Activated T-cell treated with anti-CD3 and anti-CD28 coated beads, Interleukin-2, amount 50 U/mL, for 4 hours (primary cell): ENCODE results near the gene BCL7B. TPM values are rescaled to one million over a fixed set of nuclear protein-coding genes. Genes with fewer than 3 reads are reported as not detected.
A peak's percentile ranks its signal among the peaks of the same experiment; 100 is the strongest.
"Not testable (repeated sequence)": the region's sequence is repeated elsewhere in the genome, so short reads cannot be mapped to it uniquely, and the experiment has no call there.

ENCODE experiments used
- ATAC-seq, 2 donors: fragments of 200-7000 bp; cut with Tn5 transposase; one replicate each; pipeline ENCODE4 v1.10.0; 2021
- DNase-seq: peaks from one replicate; pipeline ENCODE4 v3.0.0-alpha.2; 2020
- H3K27me3 Mint-ChIP-seq: one replicate; pipeline ENCODE4 v1.8.0; 2021; ENCODE audit warnings: low read depth, mixed read lengths
- H3K36me3 Mint-ChIP-seq: one replicate; pipeline ENCODE4 v1.8.0; 2022; ENCODE audit warnings: mixed read lengths; ENCODE audit not compliant: insufficient read depth
- H3K4me1 Mint-ChIP-seq: one replicate; pipeline ENCODE4 v1.8.0; 2021; ENCODE audit warnings: low read depth, mixed read lengths
- H3K4me3 Mint-ChIP-seq: one replicate; pipeline ENCODE4 v1.8.0; 2021; ENCODE audit warnings: mild to moderate bottlenecking, moderate library complexity, mixed read lengths
- H3K9me3 Mint-ChIP-seq: one replicate; pipeline ENCODE4 v1.8.0; 2021; ENCODE audit warnings: mixed read lengths
- total RNA-seq, 3 donors: library from RNA; stranded (reverse); gene quantifications; one replicate each; pipeline ENCODE4 v1.2.1, GENCODE V29; 2021

BCL7B gene
- total RNA-seq, 3 donors from 2014 or later, result 74.8 to 76.3 (median 74.9) TPM

DNA sequence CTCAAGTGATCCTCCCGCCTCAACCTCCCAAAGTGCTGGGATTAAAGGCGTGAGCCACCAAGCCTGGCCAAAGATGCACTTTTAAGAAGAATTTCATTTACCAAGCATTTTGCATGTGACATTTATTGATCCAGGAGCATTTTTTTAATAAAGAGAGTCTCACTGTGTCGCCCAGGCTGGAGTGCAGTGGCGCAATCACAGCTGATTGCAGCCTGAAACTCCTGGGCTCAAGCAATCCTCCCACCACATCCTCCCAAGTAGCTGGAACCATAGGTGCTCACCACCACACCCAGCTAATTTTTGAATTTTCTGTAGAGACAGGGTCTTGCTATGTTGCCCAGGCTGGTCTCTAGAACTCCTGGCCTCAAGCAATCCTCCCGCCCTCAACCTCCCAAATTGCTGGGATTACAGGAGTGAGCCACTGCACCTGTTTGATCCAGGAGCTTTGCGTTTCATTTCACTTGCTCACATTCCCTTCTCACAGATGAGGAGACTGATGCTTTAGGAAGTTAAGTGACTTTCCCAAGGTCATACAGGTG is 25.2 kb upstream of the BCL7B start:
- no peaks in the 10 kb centered on the region for H3K27me3 Mint-ChIP-seq
- no peak for ATAC-seq
- peaks cover 13% of the 10 kb centered on the region for H3K4me1 Mint-ChIP-seq
- DNase-seq, result no peak
- no peak overlapping the region for H3K4me3 Mint-ChIP-seq
- H3K9me3 Mint-ChIP-seq, result no peaks in the 10 kb centered on the region
- no peaks in the 10 kb centered on the region for H3K36me3 Mint-ChIP-seq

DNA sequence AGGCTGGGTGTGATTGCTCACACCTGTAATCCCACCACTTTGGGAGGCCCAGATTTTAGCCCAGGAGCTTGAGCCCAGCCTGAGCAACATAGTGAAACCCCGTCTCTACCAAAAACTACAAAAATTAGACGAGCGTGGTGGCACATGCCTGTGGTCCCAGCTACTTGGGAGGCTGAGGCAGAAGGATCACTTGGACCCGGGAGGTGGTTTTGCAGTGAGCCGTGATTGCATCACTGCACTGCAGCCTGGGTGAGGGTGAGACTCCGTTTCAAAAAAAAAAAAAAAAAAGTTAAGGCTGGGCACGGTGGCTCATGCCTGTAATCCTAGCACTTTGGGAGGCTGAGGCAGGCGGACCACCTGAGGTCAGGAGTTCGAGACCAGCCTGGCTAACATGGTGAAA is 23.5 kb upstream of the BCL7B start:
- not testable (repeated sequence) for H3K4me3 Mint-ChIP-seq, H3K9me3 Mint-ChIP-seq, ATAC-seq, H3K36me3 Mint-ChIP-seq, H3K27me3 Mint-ChIP-seq, DNase-seq
- peaks cover 24% of the 10 kb centered on the region for H3K4me1 Mint-ChIP-seq

DNA sequence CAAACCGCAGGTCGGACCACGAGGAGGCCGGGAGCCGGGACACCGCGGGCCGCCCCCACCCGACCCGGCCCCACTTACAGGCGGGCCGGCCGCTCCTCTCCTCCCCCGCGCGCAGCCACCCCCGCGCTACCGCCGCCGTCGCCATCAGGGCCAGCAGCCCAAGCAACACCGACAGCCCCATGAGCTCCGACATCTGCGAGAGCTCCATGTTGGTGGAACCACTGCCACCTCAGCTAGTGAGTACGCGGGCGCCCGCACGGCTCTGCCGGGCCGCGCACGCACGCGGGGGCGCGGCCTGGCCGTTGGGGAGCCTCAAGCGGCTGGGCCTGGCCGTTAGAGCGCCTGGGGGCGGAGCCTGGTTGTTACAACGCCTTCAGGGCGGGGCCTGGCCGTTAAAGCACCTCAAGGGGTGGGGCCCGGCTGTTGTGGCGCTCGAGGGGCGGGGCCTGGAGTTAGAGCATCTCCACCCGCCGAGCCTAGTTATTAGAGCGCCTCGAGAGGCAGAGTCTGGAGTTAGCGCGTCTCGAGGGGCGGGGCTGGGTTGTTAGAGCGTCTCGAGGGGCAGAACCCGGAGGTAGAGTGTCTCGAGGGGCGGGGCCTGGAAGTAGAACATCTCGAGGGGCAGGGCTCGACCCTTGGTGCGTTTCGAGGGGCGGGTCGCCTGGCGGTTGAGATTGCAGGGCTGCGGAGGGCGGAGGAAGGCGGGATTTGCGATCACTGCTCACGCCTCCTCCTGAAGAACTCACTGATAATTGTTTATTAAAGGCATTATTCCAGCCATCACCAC is 21.0 kb upstream of the BCL7B start, which contains the start of gene TBL2:
Gene TBL2 (minus strand): TSS at position 238 of the 787 bp plus-strand sequence. CDS start 30 bp downstream, at position 208.
- no peaks in the 10 kb centered on the region for H3K9me3 Mint-ChIP-seq
- H3K4me1 Mint-ChIP-seq, result peaks cover 24% of the 10 kb centered on the region
- H3K4me3 Mint-ChIP-seq, result peak within 1 kb of the TSS; percentile 93
- H3K27me3 Mint-ChIP-seq, result no peaks in the 10 kb centered on the region
- H3K36me3 Mint-ChIP-seq, result peaks cover 8% of the 10 kb centered on the region
- ATAC-seq, result peak; percentile 92
- peak; percentile 99 for DNase-seq

GRCh38 chr7:73577627-73578341 is 20.3 kb upstream of the BCL7B start:
- H3K36me3 Mint-ChIP-seq, result peaks cover 8% of the 10 kb centered on the region
- DNase-seq (no peak), ATAC-seq (peak; percentile 6 to 7)
- no peaks in the 10 kb centered on the region for H3K27me3 Mint-ChIP-seq
- peaks cover 24% of the 10 kb centered on the region for H3K4me1 Mint-ChIP-seq
- H3K4me3 Mint-ChIP-seq, result peak overlapping the region; percentile 93
- H3K9me3 Mint-ChIP-seq, result no peaks in the 10 kb centered on the region

GRCh38 chr7:73573791-73574190 is 16.3 kb upstream of the BCL7B start:
- H3K4me3 Mint-ChIP-seq, result no peak overlapping the region
- no peak for DNase-seq
- ATAC-seq, result no peak
- H3K9me3 Mint-ChIP-seq, result no peaks in the 10 kb centered on the region
- H3K36me3 Mint-ChIP-seq, result peaks cover 23% of the 10 kb centered on the region
- no peaks in the 10 kb centered on the region for H3K27me3 Mint-ChIP-seq
- H3K4me1 Mint-ChIP-seq, result peaks cover 15% of the 10 kb centered on the region

- peaks cover 24% of the 10 kb centered on the region for H3K36me3 Mint-ChIP-seq
- ATAC-seq, result no peak
Measured at GRCh38 chr7:73573276-73573675, 15.8 kb upstream of the BCL7B start.

DNA sequence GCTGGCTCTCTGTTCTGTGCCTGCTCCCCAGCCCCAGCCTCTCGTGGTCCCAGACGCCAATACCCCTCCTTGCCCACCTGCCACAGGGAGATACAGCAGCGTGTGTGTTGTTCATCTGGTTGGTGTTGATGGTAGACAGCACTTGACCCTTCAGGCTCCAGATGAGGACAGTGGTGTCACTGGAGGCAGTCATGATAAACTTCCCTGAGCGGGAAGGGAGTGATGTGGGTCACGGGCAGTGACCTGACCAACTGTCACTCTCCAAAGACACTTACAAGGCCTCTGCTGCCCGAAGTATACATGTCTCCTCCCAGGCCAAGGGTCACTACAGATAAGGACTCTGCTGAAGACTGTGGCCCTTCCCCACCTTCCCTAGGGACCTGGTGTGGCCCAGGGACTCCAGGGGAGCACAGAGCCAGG is 15.3 kb upstream of the BCL7B start:
- no peak overlapping the region for H3K4me3 Mint-ChIP-seq
- no peaks in the 10 kb centered on the region for H3K27me3 Mint-ChIP-seq
- no peak for ATAC-seq
- H3K4me1 Mint-ChIP-seq, result peaks cover 16% of the 10 kb centered on the region
- DNase-seq, result no peak
- peaks cover 24% of the 10 kb centered on the region for H3K36me3 Mint-ChIP-seq
- H3K9me3 Mint-ChIP-seq, result no peaks in the 10 kb centered on the region

More at GRCh38 chr7:73573276-73573675, 15.8 kb upstream of the BCL7B start:
- Mint-ChIP-seq H3K9me3 (no peaks in the 10 kb centered on the region), H3K4me1 (peaks cover 12% of the 10 kb centered on the region), H3K4me3 (no peak overlapping the region), H3K27me3 (no peaks in the 10 kb centered on the region)
- DNase-seq, result no peak

- no peak overlapping the region for H3K4me3 Mint-ChIP-seq
- DNase-seq, result no peak
- no peaks in the 10 kb centered on the region for H3K9me3 Mint-ChIP-seq
- peaks cover 15% of the 10 kb centered on the region for H3K4me1 Mint-ChIP-seq
- H3K27me3 Mint-ChIP-seq, result no peaks in the 10 kb centered on the region
- H3K36me3 Mint-ChIP-seq, result peaks cover 21% of the 10 kb centered on the region
- ATAC-seq, result no peak
Measured at GRCh38 chr7:73570977-73571376, 13.5 kb upstream of the BCL7B start.

- Mint-ChIP-seq H3K4me3 (no peak overlapping the region), H3K9me3 (no peaks in the 10 kb centered on the region), H3K27me3 (no peaks in the 10 kb centered on the region), H3K4me1 (peaks cover 20% of the 10 kb centered on the region), H3K36me3 (peaks cover 21% of the 10 kb centered on the region)
- DNase-seq (no peak), ATAC-seq (no peak)
Measured at GRCh38 chr7:73570521-73570920, 13.0 kb upstream of the BCL7B start.

DNA sequence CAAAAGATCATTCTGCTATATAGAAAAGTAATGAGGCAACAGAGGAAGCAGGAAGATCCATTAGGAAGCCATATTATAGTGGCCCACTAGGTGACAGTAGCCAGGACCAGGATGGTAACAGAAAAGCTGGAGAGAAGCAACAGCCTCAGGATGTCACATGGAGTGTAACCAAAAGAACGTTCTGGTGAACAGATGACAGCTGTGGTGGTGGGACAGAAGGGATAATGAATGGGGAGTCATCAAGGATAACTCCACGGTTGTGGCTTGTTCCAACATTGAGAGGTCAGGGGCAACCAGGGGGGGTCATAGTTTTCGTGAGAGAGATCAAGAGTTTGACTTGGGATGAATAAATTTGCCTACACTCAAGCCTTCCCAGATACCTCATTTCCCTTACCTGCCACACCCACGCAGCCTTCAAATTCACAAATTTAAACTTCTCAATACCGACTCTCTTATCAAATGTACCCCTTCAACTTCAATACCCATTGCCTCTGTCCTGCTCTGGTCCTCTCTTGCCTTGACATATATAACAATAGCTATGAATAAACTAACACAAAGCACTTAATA is 11.6 kb upstream of the BCL7B start:
- ATAC-seq (no peak), DNase-seq (no peak)
- Mint-ChIP-seq H3K4me3 (no peak overlapping the region), H3K36me3 (peaks cover 19% of the 10 kb centered on the region), H3K27me3 (no peaks in the 10 kb centered on the region), H3K9me3 (no peaks in the 10 kb centered on the region), H3K4me1 (peaks cover 21% of the 10 kb centered on the region)

DNA sequence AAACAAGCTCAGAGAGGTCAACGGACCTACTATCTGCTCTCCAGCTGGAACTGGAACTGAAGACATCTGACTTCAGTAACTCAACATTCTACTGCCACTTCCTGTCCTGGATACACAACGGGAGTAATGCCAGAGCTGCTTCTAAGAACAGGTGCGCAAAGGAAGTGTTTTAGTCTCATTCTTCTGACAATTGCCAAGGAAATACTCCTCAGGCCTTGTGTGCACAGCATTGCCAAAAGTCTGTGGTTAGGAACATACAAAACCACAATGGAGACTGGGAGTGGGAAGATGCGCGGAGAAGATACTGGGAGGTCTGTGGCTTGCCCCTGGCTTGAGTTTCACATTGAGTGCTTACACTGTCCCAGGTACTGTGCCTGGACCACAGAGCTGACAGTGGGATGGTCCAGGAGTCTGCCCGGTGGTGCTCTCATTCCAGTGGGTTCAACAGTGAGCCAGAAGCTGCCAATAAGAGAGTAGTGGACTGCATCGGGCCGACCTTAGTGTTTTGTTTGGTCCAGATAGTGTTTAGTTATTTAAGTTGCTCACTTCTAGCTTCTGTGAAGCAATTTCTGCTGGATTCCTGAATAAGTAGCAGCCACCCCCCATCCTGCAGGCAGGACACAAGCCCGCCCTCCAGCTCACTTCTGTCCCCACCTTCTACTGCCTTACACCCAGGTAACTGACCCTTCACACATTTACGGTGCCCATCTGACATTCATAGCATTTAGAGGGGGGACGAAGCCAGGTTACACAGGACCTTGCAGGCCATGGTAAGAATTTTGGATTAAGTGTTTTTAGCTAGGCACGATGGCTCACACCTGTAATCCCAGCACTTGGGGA is 10.6 kb upstream of the BCL7B start:
- H3K4me3 Mint-ChIP-seq, result no peak overlapping the region
- no peaks in the 10 kb centered on the region for H3K9me3 Mint-ChIP-seq
- H3K27me3 Mint-ChIP-seq, result no peaks in the 10 kb centered on the region
- no peak for DNase-seq
- no peak for ATAC-seq
- peaks cover 21% of the 10 kb centered on the region for H3K4me1 Mint-ChIP-seq
- peaks cover 16% of the 10 kb centered on the region for H3K36me3 Mint-ChIP-seq

- no peaks in the 10 kb centered on the region for H3K9me3 Mint-ChIP-seq
- DNase-seq (no peak), ATAC-seq (no peak)
- H3K4me1 Mint-ChIP-seq, result peaks cover 21% of the 10 kb centered on the region
- peaks cover 13% of the 10 kb centered on the region for H3K36me3 Mint-ChIP-seq
- no peaks in the 10 kb centered on the region for H3K27me3 Mint-ChIP-seq
- H3K4me3 Mint-ChIP-seq, result no peak overlapping the region
Measured at GRCh38 chr7:73567140-73567539, 9.7 kb upstream of the BCL7B start.

GRCh38 chr7:73566431-73566830 is 8.9 kb upstream of the BCL7B start:
- ATAC-seq, H3K27me3 Mint-ChIP-seq, DNase-seq, H3K9me3 Mint-ChIP-seq: not testable (repeated sequence)
- Mint-ChIP-seq H3K36me3 (peaks cover 13% of the 10 kb centered on the region), H3K4me3 (peak overlapping the region; percentile 73), H3K4me1 (peaks cover 21% of the 10 kb centered on the region)
